Measurements from ENCODE around the gene CLTRN.

DNA sequence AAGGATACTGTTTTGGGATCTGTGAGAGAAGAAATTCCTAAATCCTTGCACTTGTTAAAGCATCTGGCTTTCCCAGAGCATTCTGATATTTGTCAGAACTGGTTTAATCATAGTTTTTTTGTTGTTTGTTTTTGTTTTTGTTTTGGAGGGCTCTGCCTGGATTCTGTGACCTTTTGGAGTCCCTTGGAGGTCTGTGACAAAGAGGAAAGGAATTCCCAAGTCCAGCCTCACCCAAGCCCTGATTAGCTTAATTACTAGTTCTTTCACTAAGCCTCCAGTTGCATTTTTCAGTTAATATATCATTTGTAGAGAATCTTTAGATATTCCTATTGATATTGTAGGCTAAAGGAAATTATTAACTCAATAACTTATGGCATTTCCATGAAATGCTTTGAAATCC, 64.6 kb downstream of the CLTRN start:
- TF ChIP-seq, protein P1, sequence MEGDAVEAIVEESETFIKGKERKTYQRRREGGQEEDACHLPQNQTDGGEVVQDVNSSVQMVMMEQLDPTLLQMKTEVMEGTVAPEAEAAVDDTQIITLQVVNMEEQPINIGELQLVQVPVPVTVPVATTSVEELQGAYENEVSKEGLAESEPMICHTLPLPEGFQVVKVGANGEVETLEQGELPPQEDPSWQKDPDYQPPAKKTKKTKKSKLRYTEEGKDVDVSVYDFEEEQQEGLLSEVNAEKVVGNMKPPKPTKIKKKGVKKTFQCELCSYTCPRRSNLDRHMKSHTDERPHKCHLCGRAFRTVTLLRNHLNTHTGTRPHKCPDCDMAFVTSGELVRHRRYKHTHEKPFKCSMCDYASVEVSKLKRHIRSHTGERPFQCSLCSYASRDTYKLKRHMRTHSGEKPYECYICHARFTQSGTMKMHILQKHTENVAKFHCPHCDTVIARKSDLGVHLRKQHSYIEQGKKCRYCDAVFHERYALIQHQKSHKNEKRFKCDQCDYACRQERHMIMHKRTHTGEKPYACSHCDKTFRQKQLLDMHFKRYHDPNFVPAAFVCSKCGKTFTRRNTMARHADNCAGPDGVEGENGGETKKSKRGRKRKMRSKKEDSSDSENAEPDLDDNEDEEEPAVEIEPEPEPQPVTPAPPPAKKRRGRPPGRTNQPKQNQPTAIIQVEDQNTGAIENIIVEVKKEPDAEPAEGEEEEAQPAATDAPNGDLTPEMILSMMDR (IDR thresholded peaks at IDR 0.05; ENCODE audit: low read length): no peak
- TF ChIP-seq EZH2phosphoT487 (IDR thresholded peaks at IDR 0.05; ENCODE audit: low read length): no peak

All from MM.1S (cell line).